H9 (cell line): Measurements from ENCODE around the gene AKAP1. TPM values are rescaled to one million over a fixed set of nuclear protein-coding genes. Genes with fewer than 3 reads are reported as not detected.
A peak's percentile ranks its signal among the peaks of the same experiment; 100 is the strongest.

ENCODE experiments used
- DNase-seq: peaks from one replicate; pipeline ENCODE4 v3.0.0-alpha.2; 2017
- H2AFZ ChIP-seq: one replicate; pipeline ENCODE4 v1.6.1; 2013; ENCODE audit warnings: mild to moderate bottlenecking, low read length, control low read depth, moderate library complexity
- H2AK5ac ChIP-seq: 2 replicates; pipeline ENCODE4 v1.6.1; 2013; ENCODE audit warnings: low read length, control low read depth, mixed read lengths; ENCODE audit not compliant: insufficient read length
- H2BK120ac ChIP-seq: one replicate; pipeline ENCODE4 v1.6.1; 2013; ENCODE audit warnings: low read depth, mild to moderate bottlenecking, low read length, control low read depth, inconsistent platforms; ENCODE audit not compliant: poor library complexity, severe bottlenecking
- H2BK12ac ChIP-seq: 2 replicates; pipeline ENCODE4 v1.6.1; 2013; ENCODE audit warnings: low read length, control low read depth, mixed read lengths, low read depth; ENCODE audit not compliant: insufficient read length
- H2BK15ac ChIP-seq: 2 replicates; pipeline ENCODE4 v1.6.1; 2013; ENCODE audit warnings: low read depth, low read length, control low read depth
- H2BK20ac ChIP-seq: one replicate; pipeline ENCODE4 v1.6.1; 2013; ENCODE audit warnings: low read depth, mild to moderate bottlenecking, low read length, control low read depth, inconsistent platforms; ENCODE audit not compliant: poor library complexity, severe bottlenecking
- H2BK5ac ChIP-seq: 2 replicates; pipeline ENCODE4 v1.6.1; 2013; ENCODE audit warnings: low read length, control low read depth, mixed read lengths; ENCODE audit not compliant: insufficient read length
- H3K14ac ChIP-seq: 2 replicates; pipeline ENCODE4 v1.6.1; 2013; ENCODE audit warnings: low read length, control low read depth; ENCODE audit not compliant: insufficient read depth
- H3K18ac ChIP-seq: 2 replicates; pipeline ENCODE4 v1.6.1; 2013; ENCODE audit warnings: low read depth, mild to moderate bottlenecking, mixed read lengths, low read length, control low read depth; ENCODE audit not compliant: insufficient read length
- H3K23ac ChIP-seq: 2 replicates; pipeline ENCODE4 v1.6.1; 2013; ENCODE audit warnings: low read length, control low read depth, mixed read lengths, low read depth; ENCODE audit not compliant: insufficient read length
- H3K23me2 ChIP-seq: 2 replicates; pipeline ENCODE4 v1.6.1; 2013; ENCODE audit warnings: low read depth, mild to moderate bottlenecking, mixed read lengths, low read length, control low read depth; ENCODE audit not compliant: insufficient read length, poor library complexity, severe bottlenecking
- H3K27ac ChIP-seq: 2 replicates; pipeline ENCODE4 v1.5.1; 2013; ENCODE audit warnings: low read length, control low read depth, mixed read lengths, low read depth; ENCODE audit not compliant: insufficient read length
- H3K27me3 ChIP-seq: 2 replicates; pipeline ENCODE4 v1.6.1; 2013; ENCODE audit warnings: low read length, control low read depth, inconsistent platforms; ENCODE audit not compliant: insufficient read depth
- H3K4ac ChIP-seq: 2 replicates; pipeline ENCODE4 v1.6.1; 2013; ENCODE audit warnings: low read depth, mild to moderate bottlenecking, control low read depth, inconsistent platforms, low read length, moderate library complexity
- H3K4me1 ChIP-seq: 2 replicates; pipeline ENCODE4 v1.6.1; 2013; ENCODE audit warnings: low read length, control low read depth, inconsistent platforms; ENCODE audit not compliant: insufficient read depth
- H3K4me2 ChIP-seq: 2 replicates; pipeline ENCODE4 v1.6.1; 2013; ENCODE audit warnings: low read length, control low read depth, mixed read lengths; ENCODE audit not compliant: insufficient read length, insufficient read depth
- H3K56ac ChIP-seq: 2 replicates; pipeline ENCODE4 v1.6.1; 2013; ENCODE audit warnings: low read depth, mild to moderate bottlenecking, mixed read lengths, low read length, control low read depth; ENCODE audit not compliant: insufficient read length
- H3K79me1 ChIP-seq: 2 replicates; pipeline ENCODE4 v1.6.1; 2013; ENCODE audit warnings: low read depth, mild to moderate bottlenecking, moderate library complexity, low read length, control low read depth, inconsistent platforms; ENCODE audit not compliant: insufficient read depth, poor library complexity, severe bottlenecking
- H3K79me2 ChIP-seq: 2 replicates; pipeline ENCODE4 v1.6.1; 2013; ENCODE audit warnings: low read length, control low read depth, inconsistent platforms; ENCODE audit not compliant: insufficient read depth
- H3K9ac ChIP-seq: 2 replicates; pipeline ENCODE4 v1.6.1; 2013; ENCODE audit warnings: low read length, control low read depth, mixed read lengths; ENCODE audit not compliant: insufficient read length; ENCODE audit errors: extremely low read depth
- H3K9me3 ChIP-seq: one replicate; pipeline ENCODE4 v1.6.1; 2013; ENCODE audit warnings: low read depth, low read length, inconsistent platforms; ENCODE audit not compliant: control insufficient read depth
- H3T11ph ChIP-seq: one replicate; pipeline ENCODE4 v1.6.1; 2013; ENCODE audit warnings: mild to moderate bottlenecking, low read length, control low read depth, inconsistent platforms
- H4K20me1 ChIP-seq: one replicate; pipeline ENCODE4 v1.6.1; 2013; ENCODE audit not compliant: control insufficient read depth, insufficient read length, insufficient read depth
- H4K5ac ChIP-seq: 2 replicates; pipeline ENCODE4 v1.6.1; 2013; ENCODE audit warnings: low read depth, mild to moderate bottlenecking, mixed read lengths, low read length, control low read depth; ENCODE audit not compliant: insufficient read length
- H4K8ac ChIP-seq: replicated peaks from 2 replicates; pipeline ENCODE4 v1.6.1; 2013; ENCODE audit warnings: low read length, control low read depth, mixed read lengths, low read depth; ENCODE audit not compliant: insufficient read length
- H4K91ac ChIP-seq: 2 replicates; pipeline ENCODE4 v1.6.1; 2013; ENCODE audit warnings: low read depth, mild to moderate bottlenecking, moderate library complexity, mixed read lengths, low read length, control low read depth; ENCODE audit not compliant: insufficient read length
- H3K27ac Mint-ChIP-seq, 3 experiments: 2 replicates in 2 of 3; 3 replicates in 1 of 3; pipeline ENCODE4 v1.8.0; 2020 to 2021; ENCODE audit warnings: mixed read lengths in 3 of 3, mild to moderate bottlenecking in 1 of 3, moderate library complexity in 1 of 3
- H3K27me3 Mint-ChIP-seq: 2 replicates; pipeline ENCODE4 v1.8.0; 2021; ENCODE audit warnings: low read depth, mild to moderate bottlenecking, moderate library complexity, mixed read lengths
- H3K36me3 Mint-ChIP-seq, 3 experiments: 2 replicates in 2 of 3; 3 replicates in 1 of 3; pipeline ENCODE4 v1.8.0; 2020 to 2021; ENCODE audit warnings: low read depth in 3 of 3, mixed read lengths in 3 of 3; ENCODE audit not compliant: insufficient read depth in 1 of 3
- H3K4me1 Mint-ChIP-seq, 2 experiments: 2 replicates each; pipeline ENCODE4 v1.8.0; 2020; ENCODE audit warnings: mixed read lengths in 2 of 2
- H3K4me3 Mint-ChIP-seq, 2 experiments: 2 replicates in 1 of 2; 3 replicates in 1 of 2; pipeline ENCODE4 v1.8.0; 2020 to 2021; ENCODE audit warnings: mild to moderate bottlenecking in 2 of 2, mixed read lengths in 2 of 2, moderate library complexity in 1 of 2
- H3K9me3 Mint-ChIP-seq, 2 experiments: 2 replicates in 1 of 2; 3 replicates in 1 of 2; pipeline ENCODE4 v1.8.0; 2020; ENCODE audit warnings: mild to moderate bottlenecking in 2 of 2, mixed read lengths in 2 of 2, moderate library complexity in 1 of 2
- CTCF ChIP-seq: fragments of 200-600 bp; sonication (generic); conservative IDR thresholded peaks from 3 replicates; pipeline ENCODE4 v1.8.0; 2021; ENCODE audit warnings: antibody characterized with exemption, mild to moderate bottlenecking
- WGBS: extraction: QIAGEN DNeasy Blood & Tissue Kit; methylation state at CpG from one replicate; pipeline ENCODE4 v1.1.7; 2013; ENCODE audit warnings: missing lambda C conversion rate, low lambda C conversion rate, mixed read lengths; ENCODE audit not compliant: insufficient read length; ENCODE audit errors: extremely low coverage; 5-methylcytosine and 5-hydroxymethylcytosine counted together
- total RNA-seq: library from RNA; stranded (reverse); gene quantifications from 2 replicates; pipeline ENCODE4 v1.2.1, GENCODE V29; 2021

The AKAP1 gene
- total RNA-seq, 1 experiment from 2014 or later: 61.2 TPM

DNA sequence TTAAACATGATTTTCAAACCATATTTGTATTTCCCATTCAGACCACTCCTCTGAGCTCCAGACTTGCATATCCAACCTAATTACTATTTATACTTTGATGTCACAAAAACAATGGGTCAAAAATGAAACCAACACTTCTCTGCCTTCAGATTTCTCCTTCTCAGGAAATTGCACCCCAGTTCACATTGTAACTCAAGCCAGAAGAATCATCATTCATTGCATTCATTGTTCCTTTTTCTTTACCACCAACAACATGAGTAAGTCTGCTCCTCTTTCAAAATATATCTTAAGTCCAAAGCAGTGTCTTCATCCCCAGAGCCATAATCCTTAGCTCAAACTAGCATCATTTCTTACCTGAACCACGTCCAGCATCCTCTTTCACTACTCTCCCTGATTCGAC lies 2.6 kb upstream of the AKAP1 start:
- H3K79me2 ChIP-seq: peaks cover 7% of the 10 kb centered on the region; the same call in 1 of the 2 replicates
- Mint-ChIP-seq H3K27ac (peak overlapping the region in 1 of 3 experiments; percentile 42; a peak in 3 of 7 replicates), H3K27me3 (no peaks in the 10 kb centered on the region; the same call in 1 of the 2 replicates), H3K9me3 (no peaks in the 10 kb centered on the region), H3K4me3 (no peak overlapping the region), H3K4me1 (peaks cover 40 to 46% of the 10 kb centered on the region in 2 experiments), H3K36me3 (no peaks in the 10 kb centered on the region)
- no peak overlapping the region for H2BK120ac ChIP-seq
- H4K8ac ChIP-seq: no peak overlapping the region
- no peak overlapping the region for H2BK20ac ChIP-seq
- no peak overlapping the region for H2AK5ac ChIP-seq
- H3K9me3 ChIP-seq: no peaks in the 10 kb centered on the region
- no peak overlapping the region for H2BK12ac ChIP-seq
- H2BK5ac ChIP-seq: no peak overlapping the region
- H3T11ph ChIP-seq: no peak overlapping the region
- no CpG with 5 or more reads among the region's 2 CpGs for WGBS
- H3K4me2 ChIP-seq: no peak overlapping the region
- TF ChIP-seq CTCF: no peak
- no peaks in the 10 kb centered on the region for H3K79me1 ChIP-seq
- no peak overlapping the region for H3K27ac ChIP-seq
- no peak overlapping the region for H4K91ac ChIP-seq
- no peak overlapping the region for H2AFZ ChIP-seq
- H3K56ac ChIP-seq: no peak overlapping the region
- H3K4ac ChIP-seq: no peak overlapping the region
- H3K4me1 ChIP-seq: peaks cover 3% of the 10 kb centered on the region; the same call in 1 of the 2 replicates
- no peak overlapping the region for H2BK15ac ChIP-seq
- no peak overlapping the region for H3K23ac ChIP-seq
- H3K27me3 ChIP-seq: no peaks in the 10 kb centered on the region
- H3K14ac ChIP-seq: no peak overlapping the region
- no peak for DNase-seq
- peaks cover 10% of the 10 kb centered on the region for H3K23me2 ChIP-seq
- no peaks in the 10 kb centered on the region for H4K20me1 ChIP-seq
- H3K9ac ChIP-seq: no peak overlapping the region
- H3K18ac ChIP-seq: no peak overlapping the region
- no peak overlapping the region for H4K5ac ChIP-seq
